Trophoblast cell (in vitro differentiated cells and primary cell): ENCODE results near the gene PRXL2A.
"Not testable (repeated sequence)": the region's sequence is repeated elsewhere in the genome, so short reads cannot be mapped to it uniquely, and the experiment has no call there.

ENCODE experiments used
- DNase-seq, 2 donors: peaks; one replicate each; pipeline ENCODE4 v3.0.0-alpha.2; 2016
- H2AFZ ChIP-seq: 2 replicates; pipeline ENCODE4 v1.6.1; 2013; ENCODE audit warnings: low read length, moderate library complexity, mild to moderate bottlenecking; ENCODE audit not compliant: insufficient read depth, poor library complexity
- H2AK5ac ChIP-seq: 2 replicates; pipeline ENCODE4 v1.6.1; 2013; ENCODE audit warnings: mild to moderate bottlenecking, low read length
- H2BK120ac ChIP-seq: 2 replicates; pipeline ENCODE4 v1.6.1; 2013; ENCODE audit warnings: low read length, mild to moderate bottlenecking, moderate library complexity; ENCODE audit not compliant: insufficient read depth, poor library complexity
- H2BK12ac ChIP-seq: 2 replicates; pipeline ENCODE4 v1.6.1; 2013; ENCODE audit warnings: mild to moderate bottlenecking, low read length, moderate library complexity
- H2BK5ac ChIP-seq: 2 replicates; pipeline ENCODE4 v1.6.1; 2013; ENCODE audit warnings: low read length, low read depth, moderate library complexity, mild to moderate bottlenecking; ENCODE audit not compliant: poor library complexity
- H3K14ac ChIP-seq: 2 replicates; pipeline ENCODE4 v1.6.1; 2013; ENCODE audit warnings: mild to moderate bottlenecking, low read length
- H3K18ac ChIP-seq: 2 replicates; pipeline ENCODE4 v1.6.1; 2013; ENCODE audit warnings: mild to moderate bottlenecking, low read length
- H3K23ac ChIP-seq: 2 replicates; pipeline ENCODE4 v1.6.1; 2013; ENCODE audit warnings: low read length
- H3K27ac ChIP-seq: 2 replicates; pipeline ENCODE4 v1.5.1; 2013; ENCODE audit warnings: low read depth, mild to moderate bottlenecking, inconsistent platforms, low read length, moderate library complexity
- H3K27me3 ChIP-seq: 2 replicates; pipeline ENCODE4 v1.6.1; 2013; ENCODE audit warnings: inconsistent platforms, mild to moderate bottlenecking, low read length, moderate library complexity; ENCODE audit not compliant: insufficient read depth
- H3K36me3 ChIP-seq, 2 experiments: 1 replicate in 1 of 2; 2 replicates in 1 of 2; pipeline ENCODE4 v1.6.1; 2013; ENCODE audit warnings: low read length in 2 of 2, mild to moderate bottlenecking in 2 of 2, moderate library complexity in 1 of 2; ENCODE audit not compliant: insufficient read depth in 2 of 2, control insufficient read depth in 1 of 2
- H3K4ac ChIP-seq: 2 replicates; pipeline ENCODE4 v1.6.1; 2013; ENCODE audit warnings: low read depth, mild to moderate bottlenecking, low read length, moderate library complexity
- H3K4me1 ChIP-seq, 2 experiments: 1 replicate in 1 of 2; 2 replicates in 1 of 2; pipeline ENCODE4 v1.6.1; 2013; ENCODE audit warnings: low read length in 2 of 2, mild to moderate bottlenecking in 2 of 2, moderate library complexity in 1 of 2; ENCODE audit not compliant: insufficient read depth in 2 of 2, control insufficient read depth in 1 of 2
- H3K4me2 ChIP-seq: 2 replicates; pipeline ENCODE4 v1.6.1; 2013; ENCODE audit warnings: inconsistent platforms, mild to moderate bottlenecking, low read length, moderate library complexity
- H3K4me3 ChIP-seq: 2 replicates; pipeline ENCODE4 v1.5.1; 2013; ENCODE audit warnings: mild to moderate bottlenecking, low read depth, low read length, inconsistent platforms
- H3K79me1 ChIP-seq: one replicate; pipeline ENCODE4 v1.6.1; 2013; ENCODE audit warnings: low read length
- H3K79me2 ChIP-seq: 2 replicates; pipeline ENCODE4 v1.6.1; 2013; ENCODE audit warnings: low read length, mild to moderate bottlenecking; ENCODE audit not compliant: control insufficient read depth, insufficient read depth, poor library complexity
- H3K9ac ChIP-seq: 2 replicates; pipeline ENCODE4 v1.6.1; 2013; ENCODE audit warnings: mild to moderate bottlenecking, low read length
- H3K9me3 ChIP-seq: 2 replicates; pipeline ENCODE4 v1.6.1; 2013; ENCODE audit warnings: low read depth, mild to moderate bottlenecking, control low read depth, inconsistent platforms, low read length; ENCODE audit not compliant: insufficient read depth
- H4K12ac ChIP-seq: 2 replicates; pipeline ENCODE4 v1.6.1; 2013; ENCODE audit warnings: low read depth, mild to moderate bottlenecking, low read length, moderate library complexity
- H4K8ac ChIP-seq: 2 replicates; pipeline ENCODE4 v1.6.1; 2013; ENCODE audit warnings: low read depth, mild to moderate bottlenecking, low read length, moderate library complexity
- H4K91ac ChIP-seq: one replicate; pipeline ENCODE4 v1.6.1; 2013; ENCODE audit warnings: low read depth, mild to moderate bottlenecking, low read length, moderate library complexity
- WGBS: extraction: QIAGEN DNeasy Blood & Tissue Kit; methylation state at CpG from one replicate; pipeline ENCODE4 v1.1.7; 2013; ENCODE audit warnings: missing lambda C conversion rate; ENCODE audit not compliant: insufficient read length, insufficient coverage; ENCODE audit errors: extremely low coverage; 5-methylcytosine and 5-hydroxymethylcytosine counted together

The PRXL2A gene

DNA sequence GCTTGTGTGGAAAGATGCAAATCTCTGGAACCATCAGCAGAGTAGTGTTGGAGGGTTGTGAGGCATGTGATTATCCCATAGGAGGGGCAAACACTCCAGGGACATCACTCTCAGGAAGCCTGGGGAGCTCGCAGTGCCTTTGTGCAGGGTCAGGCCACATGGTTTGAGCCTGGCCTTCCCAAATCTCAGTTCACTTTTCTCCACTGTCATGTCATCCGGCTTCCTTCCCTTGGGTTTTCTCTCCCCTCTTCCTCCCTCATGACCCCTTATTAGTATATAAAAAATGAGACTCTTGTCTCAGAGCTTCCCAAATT, 66.2 kb downstream of the PRXL2A start:
- H3K27me3 ChIP-seq, result no peaks in the 10 kb centered on the region
- H3K9ac ChIP-seq, result no peak overlapping the region
- DNase-seq, result no peak
- H3K23ac ChIP-seq, result no peak overlapping the region
- H4K8ac ChIP-seq, result no peak overlapping the region
- peaks cover 18 to 32% of the 10 kb centered on the region in 2 experiments for H3K4me1 ChIP-seq
- no CpG with 5 or more reads among the region's 2 CpGs for WGBS
- H3K4me2 ChIP-seq, result no peak overlapping the region
- H3K18ac ChIP-seq, result no peak overlapping the region
- peak overlapping the region; percentile 22 for H3K4ac ChIP-seq
- H3K79me1 ChIP-seq, result peaks cover 2% of the 10 kb centered on the region
- H3K4me3 ChIP-seq, result no peak overlapping the region
- H3K27ac ChIP-seq, result no peak overlapping the region
- H2BK120ac ChIP-seq, result no peak overlapping the region
- H3K36me3 ChIP-seq, result peaks cover 21% of the 10 kb centered on the region in 2 experiments
- H2BK12ac ChIP-seq, result no peak overlapping the region
- no peak overlapping the region for H2BK5ac ChIP-seq
- no peak overlapping the region for H2AFZ ChIP-seq
- H3K9me3 ChIP-seq, result no peaks in the 10 kb centered on the region
- H2AK5ac ChIP-seq, result no peak overlapping the region
- H3K79me2 ChIP-seq, result peaks cover 19% of the 10 kb centered on the region
- H4K91ac ChIP-seq, result no peak overlapping the region
- H4K12ac ChIP-seq, result no peak overlapping the region
- no peak overlapping the region for H3K14ac ChIP-seq

- Histone ChIP-seq H3K9me3 (no peaks in the 10 kb centered on the region), H3K4me3 (no peak overlapping the region), H2BK120ac (no peak overlapping the region), H2BK5ac (no peak overlapping the region), H2AK5ac (no peak overlapping the region), H3K18ac (no peak overlapping the region), H2BK12ac (no peak overlapping the region), H4K91ac (no peak overlapping the region), H3K27ac (no peak overlapping the region), H4K8ac (no peak overlapping the region), H2AFZ (no peak overlapping the region), H3K23ac (no peak overlapping the region), H3K4me1 (peaks cover 18 to 32% of the 10 kb centered on the region in 2 experiments), H4K12ac (no peak overlapping the region), H3K36me3 (peaks cover 21% of the 10 kb centered on the region in 2 experiments), H3K14ac (no peak overlapping the region), H3K4ac (peak overlapping the region; percentile 69), H3K9ac (no peak overlapping the region), H3K79me2 (peaks cover 19% of the 10 kb centered on the region), H3K79me1 (peaks cover 2% of the 10 kb centered on the region), H3K4me2 (no peak overlapping the region), H3K27me3 (no peaks in the 10 kb centered on the region)
- no CpG with 5 or more reads among the region's 3 CpGs for WGBS
- no peak for DNase-seq
These were observed 66.6 kb downstream of the PRXL2A start for GRCh38 chr10:80474941-80475340.

DNA sequence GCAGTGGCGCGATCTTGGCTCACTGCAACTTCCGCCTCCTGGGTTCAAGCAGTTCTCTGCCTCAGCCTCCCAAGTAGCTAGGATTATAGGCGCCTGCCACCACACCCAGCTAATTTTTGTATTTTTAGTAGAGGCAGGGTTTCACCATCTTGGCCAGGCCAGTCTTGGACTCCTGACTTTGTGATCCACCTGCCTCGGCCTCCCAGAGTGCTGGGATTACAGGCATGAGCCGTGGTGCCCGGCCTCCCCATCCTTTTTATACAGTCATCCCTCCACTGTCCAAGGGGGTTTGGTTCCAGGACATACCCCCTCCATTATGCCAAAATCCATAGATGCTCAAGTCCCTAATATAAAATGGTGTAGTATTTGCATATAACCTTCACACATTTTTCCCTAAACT, 67.3 kb downstream of the PRXL2A start:
- not testable (repeated sequence) for H3K4me3 ChIP-seq, H2BK120ac ChIP-seq, H3K23ac ChIP-seq, H4K12ac ChIP-seq, H3K79me1 ChIP-seq, H3K18ac ChIP-seq, H3K27ac ChIP-seq, H2BK5ac ChIP-seq, H2AFZ ChIP-seq, DNase-seq, H3K9ac ChIP-seq, H3K14ac ChIP-seq, H2AK5ac ChIP-seq, H4K91ac ChIP-seq, H3K9me3 ChIP-seq, H3K27me3 ChIP-seq, H2BK12ac ChIP-seq, H3K4me2 ChIP-seq, H4K8ac ChIP-seq
- Histone ChIP-seq H3K4ac (peak overlapping the region; percentile 49), H3K4me1 (peaks cover 18 to 32% of the 10 kb centered on the region in 2 experiments), H3K36me3 (peaks cover 16 to 19% of the 10 kb centered on the region in 2 experiments), H3K79me2 (peaks cover 19% of the 10 kb centered on the region)
- no CpG with 5 or more reads among the region's 7 CpGs for WGBS

DNA sequence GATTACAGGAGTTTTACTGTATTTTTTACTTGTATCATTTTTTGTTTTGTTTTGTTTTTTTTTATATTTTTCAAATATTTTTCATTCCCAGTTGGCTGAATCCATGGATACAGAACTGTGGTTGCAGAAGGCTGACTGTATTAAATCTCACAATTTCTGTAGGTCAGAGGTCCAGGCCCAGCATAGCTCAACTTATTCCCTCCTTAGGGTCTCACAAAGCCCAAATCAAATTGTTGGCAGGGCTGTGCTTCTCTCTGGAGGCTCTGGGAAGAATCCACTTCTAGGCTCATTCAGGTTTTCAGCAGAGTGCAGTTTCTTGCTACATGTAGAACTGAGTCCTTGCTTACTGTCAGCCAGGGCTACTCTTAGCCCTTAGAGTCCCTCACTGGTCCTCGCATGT, 68.3 kb downstream of the PRXL2A start:
- H2AK5ac ChIP-seq, result no peak overlapping the region
- no CpG with 5 or more reads among the region's 1 CpG for WGBS
- H3K4me1 ChIP-seq, result peaks cover 12 to 21% of the 10 kb centered on the region in 2 experiments
- H3K4me2 ChIP-seq, result no peak overlapping the region
- peak overlapping the region; percentile 12 for H2BK12ac ChIP-seq
- H2BK120ac ChIP-seq, result no peak overlapping the region
- peak overlapping the region; percentile 39 for H3K4ac ChIP-seq
- no peak overlapping the region for H2AFZ ChIP-seq
- H4K8ac ChIP-seq, result no peak overlapping the region
- no peak overlapping the region for H3K23ac ChIP-seq
- H3K18ac ChIP-seq, result peak overlapping the region; percentile 41
- H4K91ac ChIP-seq, result no peak overlapping the region
- no peak overlapping the region for H3K27ac ChIP-seq
- no peaks in the 10 kb centered on the region for H3K27me3 ChIP-seq
- H3K4me3 ChIP-seq, result no peak overlapping the region
- DNase-seq, result no peak
- H3K36me3 ChIP-seq, result peaks cover 5 to 9% of the 10 kb centered on the region in 2 experiments
- H3K79me1 ChIP-seq, result no peaks in the 10 kb centered on the region
- H4K12ac ChIP-seq, result no peak overlapping the region
- no peak overlapping the region for H3K14ac ChIP-seq
- H3K79me2 ChIP-seq, result peaks cover 12% of the 10 kb centered on the region
- H2BK5ac ChIP-seq, result no peak overlapping the region
- no peaks in the 10 kb centered on the region for H3K9me3 ChIP-seq
- H3K9ac ChIP-seq, result no peak overlapping the region
